ENCODE results near the gene NACC2.

The NACC2 gene

DNA sequence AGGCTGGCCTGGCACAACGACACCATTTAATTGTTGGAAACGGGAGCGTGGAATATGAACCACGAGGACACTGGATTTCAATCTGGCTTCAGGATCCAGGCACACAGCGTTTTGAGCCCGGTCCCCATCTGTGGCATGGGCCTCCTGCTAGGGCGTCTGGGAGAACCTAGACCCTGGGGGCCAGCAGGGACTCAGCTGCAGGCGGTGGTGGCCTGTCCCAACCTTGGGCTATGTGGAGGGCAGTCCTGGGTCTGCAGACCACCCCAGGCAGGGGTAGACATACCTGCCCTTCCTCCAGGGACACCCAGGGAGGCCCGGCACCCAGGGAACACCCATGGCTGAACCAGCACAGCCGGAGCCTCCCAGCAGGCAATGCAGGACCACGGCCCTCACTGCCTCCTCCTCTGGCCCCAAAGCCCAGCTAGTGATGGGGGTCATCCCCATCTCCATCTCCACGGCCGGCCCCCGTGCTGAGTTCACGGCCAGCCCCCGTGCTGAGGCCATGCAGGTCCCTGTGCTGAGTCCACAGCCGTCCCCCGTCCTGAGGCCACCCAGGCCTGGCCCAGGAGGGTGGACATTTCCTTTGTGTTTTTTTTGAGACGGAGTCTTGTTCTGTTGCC is 115.4 kb downstream of the NACC2 start:
- H3K4me3 ChIP-seq (ENCODE audit: control insufficient read depth, low read depth, low read length): no peak overlapping the region
- no peak for DNase-seq (ENCODE audit: low read depth)
- TF ChIP-seq, protein P1, sequence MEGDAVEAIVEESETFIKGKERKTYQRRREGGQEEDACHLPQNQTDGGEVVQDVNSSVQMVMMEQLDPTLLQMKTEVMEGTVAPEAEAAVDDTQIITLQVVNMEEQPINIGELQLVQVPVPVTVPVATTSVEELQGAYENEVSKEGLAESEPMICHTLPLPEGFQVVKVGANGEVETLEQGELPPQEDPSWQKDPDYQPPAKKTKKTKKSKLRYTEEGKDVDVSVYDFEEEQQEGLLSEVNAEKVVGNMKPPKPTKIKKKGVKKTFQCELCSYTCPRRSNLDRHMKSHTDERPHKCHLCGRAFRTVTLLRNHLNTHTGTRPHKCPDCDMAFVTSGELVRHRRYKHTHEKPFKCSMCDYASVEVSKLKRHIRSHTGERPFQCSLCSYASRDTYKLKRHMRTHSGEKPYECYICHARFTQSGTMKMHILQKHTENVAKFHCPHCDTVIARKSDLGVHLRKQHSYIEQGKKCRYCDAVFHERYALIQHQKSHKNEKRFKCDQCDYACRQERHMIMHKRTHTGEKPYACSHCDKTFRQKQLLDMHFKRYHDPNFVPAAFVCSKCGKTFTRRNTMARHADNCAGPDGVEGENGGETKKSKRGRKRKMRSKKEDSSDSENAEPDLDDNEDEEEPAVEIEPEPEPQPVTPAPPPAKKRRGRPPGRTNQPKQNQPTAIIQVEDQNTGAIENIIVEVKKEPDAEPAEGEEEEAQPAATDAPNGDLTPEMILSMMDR (IDR thresholded peaks at IDR 0.05; ENCODE audit: control insufficient read depth, insufficient read depth, low read depth, low read length, missing control alignments): no peak

DNA sequence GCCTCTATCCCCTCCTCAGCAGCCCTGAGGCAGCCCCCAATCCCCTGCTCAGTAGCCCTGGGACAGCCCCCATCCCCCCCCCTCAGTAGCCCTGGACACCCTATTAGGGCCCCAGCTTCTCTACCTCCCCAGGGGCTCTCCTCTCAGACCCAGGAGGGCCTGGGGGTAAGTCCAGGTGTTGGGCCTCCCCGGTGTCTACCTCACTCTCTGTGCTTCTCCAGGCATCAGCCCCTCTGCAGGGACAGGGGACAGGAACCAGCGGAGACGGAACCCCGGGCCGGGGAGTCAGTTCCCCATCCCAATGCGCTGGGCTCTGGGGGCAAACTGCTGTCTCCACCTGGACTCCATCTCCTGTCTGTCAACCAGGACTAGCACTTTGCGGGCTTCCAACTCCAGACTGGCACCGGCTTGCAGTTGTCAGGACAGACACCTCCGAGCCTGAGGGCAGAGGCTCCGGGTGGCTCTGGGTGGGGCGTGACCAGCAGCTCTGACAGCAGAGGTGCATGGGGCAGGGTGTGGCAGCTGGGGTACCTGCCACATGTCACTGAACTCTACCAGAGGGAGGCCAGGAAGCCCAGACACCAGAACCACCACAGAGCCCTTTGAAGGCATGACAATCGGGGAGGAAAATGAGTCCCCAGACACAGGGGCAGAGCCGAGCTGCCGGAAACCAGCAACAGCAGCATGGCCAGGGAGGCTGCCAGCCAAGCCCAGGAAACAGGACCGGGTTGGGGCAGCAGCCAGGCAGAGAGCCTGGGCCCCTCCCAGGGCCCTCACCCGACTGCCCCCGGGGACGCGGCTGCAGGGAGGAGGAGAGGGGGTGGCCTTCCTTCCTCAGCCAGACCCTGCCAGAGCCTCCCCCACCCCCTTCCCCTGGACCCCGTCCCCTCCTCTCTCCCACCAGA is 116.2 kb downstream of the NACC2 start:
- no peak for DNase-seq (ENCODE audit: low read depth)
- TF ChIP-seq, protein P1 (IDR thresholded peaks at IDR 0.05; ENCODE audit: control insufficient read depth, insufficient read depth, low read depth, low read length, missing control alignments): no peak
- H3K4me3 ChIP-seq (ENCODE audit: control insufficient read depth, low read depth, low read length): no peak overlapping the region

DNA sequence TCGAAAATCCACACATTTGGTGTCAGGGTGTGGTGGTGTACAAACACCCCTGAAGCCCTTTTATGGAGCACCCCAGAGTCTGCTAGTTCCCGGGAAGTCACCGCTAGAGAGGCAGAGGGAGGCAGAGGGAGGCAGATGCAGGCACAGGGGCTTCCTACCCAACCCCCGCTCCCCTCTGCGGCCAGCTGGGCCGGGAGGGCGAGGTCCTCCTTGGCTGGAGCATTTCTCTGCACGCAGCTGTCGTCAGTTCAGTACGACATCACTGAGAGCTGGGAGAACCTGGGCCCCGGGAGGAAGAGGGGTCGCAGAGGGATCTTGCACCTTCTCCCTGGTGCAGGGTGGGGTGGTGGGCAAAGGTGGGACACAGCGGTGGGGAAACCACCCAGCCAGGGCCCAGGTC is 118.1 kb downstream of the NACC2 start:
- no peak overlapping the region for H3K4me3 ChIP-seq (ENCODE audit: control insufficient read depth, low read depth, low read length)
- no peak for DNase-seq (ENCODE audit: low read depth)
- TF ChIP-seq, protein P1 (IDR thresholded peaks at IDR 0.05; ENCODE audit: control insufficient read depth, insufficient read depth, low read depth, low read length, missing control alignments): no peak

DNA sequence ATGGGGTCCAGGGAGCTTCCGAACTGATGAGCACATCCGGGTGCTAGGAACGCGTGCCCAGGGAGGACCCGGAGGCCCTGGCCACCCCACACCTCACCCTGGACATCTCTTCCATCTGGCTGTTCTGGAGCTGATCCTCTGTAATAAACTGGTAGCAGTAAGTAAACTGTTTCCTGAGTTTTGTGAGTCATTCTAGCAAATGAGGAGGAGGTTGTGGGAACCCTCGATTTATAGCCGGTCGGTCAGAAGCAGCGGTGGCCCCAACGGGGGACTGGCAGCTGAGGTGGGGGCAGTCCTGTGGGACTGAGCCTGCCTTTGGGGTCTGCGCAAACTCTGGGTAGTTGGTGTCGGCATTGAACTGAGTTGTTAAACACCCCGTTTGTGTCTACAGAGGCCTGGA is 118.6 kb downstream of the NACC2 start:
- no peak for DNase-seq (ENCODE audit: low read depth)
- TF ChIP-seq, protein P1 (IDR thresholded peaks at IDR 0.05; ENCODE audit: control insufficient read depth, insufficient read depth, low read depth, low read length, missing control alignments): no peak
- H3K4me3 ChIP-seq (ENCODE audit: control insufficient read depth, low read depth, low read length): no peak overlapping the region

DNA sequence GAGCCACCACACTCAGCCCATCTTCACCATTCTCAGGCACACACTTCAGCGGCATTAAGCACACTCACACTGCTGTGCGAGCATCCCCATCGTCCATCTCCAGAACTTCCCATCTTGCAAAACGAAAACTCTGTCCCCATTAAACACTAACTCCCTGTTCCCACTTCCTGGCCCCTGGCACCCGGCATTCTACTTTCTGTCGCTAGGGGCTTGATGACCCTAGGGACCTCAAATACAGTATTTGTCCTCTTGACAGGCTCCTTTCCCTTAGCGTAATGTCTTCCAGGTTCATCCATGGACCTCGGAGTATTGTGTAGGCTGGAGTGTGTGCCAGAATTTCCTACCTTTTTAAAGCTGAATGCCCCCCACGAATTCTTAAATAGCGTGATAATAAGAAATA is 119.3 kb downstream of the NACC2 start:
- DNase-seq (ENCODE audit: low read depth): no peak
- TF ChIP-seq, protein P1 (IDR thresholded peaks at IDR 0.05; ENCODE audit: control insufficient read depth, insufficient read depth, low read depth, low read length, missing control alignments): no peak
- no peak overlapping the region for H3K4me3 ChIP-seq (ENCODE audit: control insufficient read depth, low read depth, low read length)

DNA sequence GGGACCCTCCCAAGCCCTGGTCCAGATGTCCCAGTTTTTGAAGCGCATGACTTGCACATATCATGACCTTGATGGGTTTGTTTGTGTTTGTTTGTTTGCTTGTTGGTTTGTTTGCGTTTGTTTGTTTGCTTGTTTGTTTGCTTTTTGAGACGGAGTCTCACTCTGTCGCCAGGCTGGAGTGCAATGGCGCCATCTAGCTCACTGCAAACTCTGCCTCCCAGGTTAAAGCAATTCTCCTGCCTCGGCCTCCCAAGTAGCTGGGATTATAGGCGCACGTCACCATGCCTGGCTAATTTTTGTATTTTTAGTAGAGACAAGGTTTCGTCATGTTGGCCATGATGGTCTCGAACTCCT is 120.9 kb downstream of the NACC2 start:
- TF ChIP-seq, protein P1 (IDR thresholded peaks at IDR 0.05; ENCODE audit: control insufficient read depth, insufficient read depth, low read depth, low read length, missing control alignments): no peak
- H3K4me3 ChIP-seq (ENCODE audit: control insufficient read depth, low read depth, low read length): no peak overlapping the region
- no peak for DNase-seq (ENCODE audit: low read depth)
